Prostate gland (tissue), 2 donors: ENCODE results near the gene MRGPRD. TPM values are rescaled to one million over a fixed set of nuclear protein-coding genes. Genes with fewer than 3 reads are reported as not detected.
A peak's percentile ranks its signal among the peaks of the same experiment; 100 is the strongest.

ENCODE experiments used
- DNase-seq: peaks from one replicate; pipeline ENCODE4 v3.0.0-alpha.2; 2019; ENCODE audit warnings: low spot score
- H3K27ac ChIP-seq, 2 donors: fragments of 200-600 bp; sonication (generic); 2 replicates each; pipeline ENCODE4 v1.5.1; 2017 to 2019
- H3K27me3 ChIP-seq: fragments of 200-600 bp; sonication (generic); replicated peaks from 2 replicates; pipeline ENCODE4 v1.5.1; 2019; ENCODE audit not compliant: insufficient read depth
- H3K36me3 ChIP-seq, 2 donors: fragments of 200-600 bp; sonication (generic); 1 replicate in 1 of 2; 2 replicates in 1 of 2; pipeline versions ENCODE4 v1.5.1 to v1.8.1; 2017 to 2019
- H3K4me1 ChIP-seq: fragments of 200-600 bp; sonication (generic); replicated peaks from 2 replicates; pipeline ENCODE4 v1.5.1; 2019
- H3K4me3 ChIP-seq, 2 donors: fragments of 200-600 bp; sonication (generic); 2 replicates each; pipeline ENCODE4 v1.5.1; 2017 to 2019
- H3K9me3 ChIP-seq: fragments of 200-600 bp; sonication (generic); 2 replicates; pipeline ENCODE4 v1.5.1; 2017
- CTCF ChIP-seq, 4 experiments: fragments of 200-600 bp in 2 of 4; fragments of 450-650 bp in 2 of 4; sonication (generic) in 2 of 4; IDR thresholded peaks; 1 replicate in 3 of 4; 2 replicates in 1 of 4; pipeline ENCODE4 v1.5.1; 2016 to 2019; ENCODE audit warnings: antibody characterized with exemption in 4 of 4, mild to moderate bottlenecking in 2 of 4, moderate library complexity in 2 of 4
- POLR2A ChIP-seq: fragments of 450-650 bp; IDR thresholded peaks from one replicate; pipeline ENCODE4 v1.6.1; 2016; ENCODE audit warnings: antibody characterized with exemption, mild to moderate bottlenecking
- POLR2AphosphoS5 ChIP-seq: sonication (generic); formaldehyde crosslinking; IDR thresholded peaks from one replicate; pipeline ENCODE4 v1.6.1; 2017; ENCODE audit warnings: antibody characterized with exemption
- WGBS: methylation state at CpG from one replicate; pipeline ENCODE4 v1.1.5; 2018; 5-methylcytosine and 5-hydroxymethylcytosine counted together
- intact Hi-C: fragments of 100-400 bp; cut with DNase I; formaldehyde crosslinking; loops from one replicate; pipeline ENCODE4 v1.14.2; 2022
- total RNA-seq, 2 donors: library from RNA; depleted of rRNA; stranded (reverse); fragments of >200 nt; gene quantifications; one replicate each; pipeline ENCODE4 v1.1.0, GENCODE V29; 2016

MRGPRD gene
- total RNA-seq, 2 donors from 2014 or later = not detected

GRCh38 chr11:68946416-68947090, 34.2 kb downstream of the MRGPRD start:
- H3K27me3 ChIP-seq = no peaks in the 10 kb centered on the region
- intact Hi-C loops = no loop called here
- H3K27ac ChIP-seq = no peak overlapping the region
- no peak for TF ChIP-seq POLR2A
- no peak for TF ChIP-seq POLR2AphosphoS5
- no peak for TF ChIP-seq CTCF (IDR thresholded peaks at IDR 0.05)
- no peaks in the 10 kb centered on the region for H3K36me3 ChIP-seq
- no peaks in the 10 kb centered on the region for H3K9me3 ChIP-seq
- no peaks in the 10 kb centered on the region for H3K4me1 ChIP-seq
- WGBS = 33% methylated on average over 18 of the region's 18 CpGs
- no peak for DNase-seq
- no peak overlapping the region for H3K4me3 ChIP-seq

GRCh38 chr11:68942751-68943271, 38.0 kb downstream of the MRGPRD start:
- H3K9me3 ChIP-seq = no peaks in the 10 kb centered on the region
- TF ChIP-seq POLR2A (no peak), CTCF (IDR thresholded peaks at IDR 0.05) (no peak)
- no peaks in the 10 kb centered on the region for H3K27me3 ChIP-seq
- no peaks in the 10 kb centered on the region for H3K36me3 ChIP-seq
- WGBS = 53% methylated on average over 9 of the region's 9 CpGs
- no peaks in the 10 kb centered on the region for H3K4me1 ChIP-seq
- no peak for DNase-seq
- H3K27ac ChIP-seq = peak overlapping the region; percentile 48 to 68
- H3K4me3 ChIP-seq = no peak overlapping the region
- intact Hi-C loops = loop anchor here (5.0 kb wide), 1 partner anchor 69 kb away; the partner anchor contains the start of gene MRGPRF

GRCh38 chr11:68942095-68942620, 38.6 kb downstream of the MRGPRD start:
- 60% methylated on average over 11 of the region's 11 CpGs for WGBS
- TF ChIP-seq CTCF (IDR thresholded peaks at IDR 0.05) (no peak), POLR2A (no peak), POLR2AphosphoS5 (no peak)
- DNase-seq = no peak
- peak overlapping the region; percentile 48 to 68 for H3K27ac ChIP-seq
- H3K4me3 ChIP-seq = no peak overlapping the region
- H3K36me3 ChIP-seq = peaks cover 0 to under 1% of the 10 kb centered on the region in 2 donors
- H3K27me3 ChIP-seq = no peaks in the 10 kb centered on the region
- intact Hi-C loops = loop anchor here (5.0 kb wide), 1 partner anchor 70 kb away; the partner anchor contains the start of gene MRGPRF
- no peaks in the 10 kb centered on the region for H3K9me3 ChIP-seq
- no peaks in the 10 kb centered on the region for H3K4me1 ChIP-seq

- TF ChIP-seq POLR2A (no peak), POLR2AphosphoS5 (no peak), CTCF (IDR thresholded peaks at IDR 0.05) (no peak)
- Histone ChIP-seq H3K4me3 (no peak overlapping the region), H3K27me3 (no peaks in the 10 kb centered on the region), H3K9me3 (no peaks in the 10 kb centered on the region), H3K27ac (peak overlapping the region; percentile 48 to 68), H3K36me3 (peaks cover 2 to 7% of the 10 kb centered on the region in 2 donors), H3K4me1 (no peaks in the 10 kb centered on the region)
- WGBS = 75% methylated on average over 18 of the region's 18 CpGs
- intact Hi-C loops = loop anchor here (5.0 kb wide), 1 partner anchor 71 kb away; the partner anchor contains the start of gene MRGPRF
- DNase-seq = no peak
These were observed 39.3 kb downstream of the MRGPRD start for GRCh38 chr11:68941324-68942094.
